K562 (cell line): Measurements from ENCODE around the gene NTPCR. TPM values are rescaled to one million over a fixed set of nuclear protein-coding genes. Genes with fewer than 3 reads are reported as not detected.

Source experiments
- FOXO4 ChIP-seq: fragments of 450-650 bp; formaldehyde crosslinking; IDR thresholded peaks from 2 replicates; pipeline ENCODE4 v1.4.0; 2020; ENCODE audit warnings: mild to moderate bottlenecking, moderate library complexity
- GATAD2A ChIP-seq: fragments of 450-650 bp; IDR thresholded peaks from 2 replicates; pipeline ENCODE4 v1.6.1; 2017
- ZNF407 ChIP-seq: fragments of 450-650 bp; IDR thresholded peaks from 2 replicates; pipeline ENCODE4 v1.6.1; 2016; ENCODE audit warnings: low read depth
- polyA plus RNA-seq, 8 experiments: library from polyadenylated mRNA; depleted of rRNA in 4 of 8; stranded (reverse) in 5 of 8; unstranded in 3 of 8; fragments of >200 nt; fragmentation: Nextera tagmentation in 2 of 8; fragmentation: Illumina TruSeq in 1 of 8; extraction: Ambion mirVana in 2 of 8; extraction: Trizol in 1 of 8; gene quantifications; 2 replicates each; pipeline versions ENCODE4 v1.2.1 to v1.2.3, GENCODE V29; 2011 to 2014; ENCODE audit warnings: inconsistent platforms in 1 of 8, missing spikeins in 1 of 8
- total RNA-seq, 7 experiments: library from RNA; depleted of rRNA in 6 of 7; stranded (reverse); fragments of >200 nt in 6 of 7; fragmentation: Illumina TruSeq in 2 of 7; extraction: Trizol in 2 of 7; gene quantifications; 2 replicates each; pipeline versions ENCODE4 v1.2.1 to v1.2.3, GENCODE V29; 2011 to 2021; ENCODE audit warnings: low replicate concordance in 1 of 7

Gene NTPCR
- total and polyA plus RNA-seq, 9 of the 15 experiments (the other 6 are each of a cell fraction or from before 2014, with no cell fraction given), result 19.3 to 105 (median 48.8) TPM

DNA sequence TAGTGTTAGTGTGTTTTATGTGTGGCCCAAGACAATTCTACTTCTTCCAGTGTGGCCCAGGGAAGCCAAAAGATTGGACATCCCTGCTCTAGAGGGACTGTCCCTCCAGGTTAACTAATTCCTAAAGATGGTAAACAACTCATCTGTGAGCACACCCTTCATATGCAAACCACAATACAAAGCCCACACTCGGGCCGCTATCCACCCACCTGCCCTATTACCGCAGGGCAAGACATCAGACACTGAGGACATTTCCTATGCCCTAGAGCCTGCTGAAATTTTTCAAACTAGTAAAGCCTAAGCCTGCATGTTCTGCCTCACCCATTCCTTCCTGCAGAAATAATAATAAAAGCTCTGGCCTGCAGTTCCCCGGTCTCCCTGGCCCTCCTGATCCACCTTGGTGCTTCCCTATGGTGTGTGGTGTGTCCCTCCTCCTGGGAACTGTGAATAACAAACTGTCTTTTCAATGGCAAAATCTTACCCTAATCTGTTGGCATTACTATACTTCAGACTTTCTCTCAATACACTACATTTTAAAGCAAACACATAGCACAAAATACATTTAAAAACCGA, 39.3 kb upstream of the NTPCR start (continued):
- TF ChIP-seq ZNF407 (no peak), FOXO4 (CRISPR knock-in tag) (no peak), GATAD2A (no peak)
